ENCODE results near the gene FBN3.

The FBN3 gene

DNA sequence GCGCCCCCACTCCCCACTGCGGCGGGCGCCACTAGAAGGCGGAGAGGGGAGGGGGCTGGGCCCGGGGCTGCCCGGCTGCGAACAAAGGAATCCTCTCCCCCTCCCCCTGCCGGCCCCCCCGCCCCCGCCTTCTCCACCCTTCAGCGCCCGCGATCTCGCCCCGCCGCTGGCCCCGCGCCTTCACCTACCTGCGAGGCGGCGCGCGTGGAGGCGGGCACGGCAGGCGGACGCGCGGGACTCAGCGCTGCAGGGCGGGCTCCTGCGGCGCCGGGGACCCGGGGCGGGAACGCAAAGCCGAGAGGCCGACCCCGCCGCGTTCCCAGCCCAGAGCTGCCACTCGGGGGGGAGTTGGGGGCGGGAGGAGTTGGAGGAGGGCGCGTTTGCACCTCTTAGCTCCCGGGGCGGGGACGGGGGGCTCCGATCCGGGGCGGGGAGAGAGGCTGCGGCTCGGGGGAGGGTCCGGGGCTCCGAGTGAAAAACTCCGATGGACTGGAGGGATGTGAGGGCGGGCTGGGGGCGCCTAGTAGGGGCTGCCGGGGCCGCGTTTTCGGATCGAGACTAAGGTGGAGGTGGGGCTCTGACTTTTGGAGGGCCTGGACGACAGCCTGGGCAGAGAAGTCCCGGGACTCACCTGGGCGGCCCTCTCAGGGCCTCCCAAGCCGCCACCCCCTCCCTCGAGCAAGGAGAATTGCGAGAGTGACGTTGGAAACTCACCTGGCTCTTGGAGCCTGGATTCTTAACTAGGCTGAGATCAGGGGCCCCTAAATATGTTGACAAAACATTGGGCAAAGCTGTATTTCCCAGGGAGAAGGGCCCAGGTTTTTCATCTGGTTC lies at the start of gene FBN3:
Gene FBN3, minus strand, starts transcription at position 332 of the 834 bp plus-strand sequence. CDS start 2,112 bp downstream, outside the sequence.
- Histone ChIP-seq H3K4me3 (ENCODE audit: low read length) (no peak within 1 kb of the TSS), H3K9me3 (ENCODE audit: control insufficient read depth, low read length) (no peaks in the 10 kb centered on the region), H3K4me1 (ENCODE audit: control insufficient read depth, insufficient read depth, low read length) (peaks cover 7% of the 10 kb centered on the region), H3K27me3 (ENCODE audit: control insufficient read depth, insufficient read depth, low read length) (peaks cover 46% of the 10 kb centered on the region), H3K36me3 (ENCODE audit: control insufficient read depth, insufficient read depth, low read length) (no peaks in the 10 kb centered on the region), H3K9ac (ENCODE audit: low read length) (no peak within 1 kb of the TSS)

DNA sequence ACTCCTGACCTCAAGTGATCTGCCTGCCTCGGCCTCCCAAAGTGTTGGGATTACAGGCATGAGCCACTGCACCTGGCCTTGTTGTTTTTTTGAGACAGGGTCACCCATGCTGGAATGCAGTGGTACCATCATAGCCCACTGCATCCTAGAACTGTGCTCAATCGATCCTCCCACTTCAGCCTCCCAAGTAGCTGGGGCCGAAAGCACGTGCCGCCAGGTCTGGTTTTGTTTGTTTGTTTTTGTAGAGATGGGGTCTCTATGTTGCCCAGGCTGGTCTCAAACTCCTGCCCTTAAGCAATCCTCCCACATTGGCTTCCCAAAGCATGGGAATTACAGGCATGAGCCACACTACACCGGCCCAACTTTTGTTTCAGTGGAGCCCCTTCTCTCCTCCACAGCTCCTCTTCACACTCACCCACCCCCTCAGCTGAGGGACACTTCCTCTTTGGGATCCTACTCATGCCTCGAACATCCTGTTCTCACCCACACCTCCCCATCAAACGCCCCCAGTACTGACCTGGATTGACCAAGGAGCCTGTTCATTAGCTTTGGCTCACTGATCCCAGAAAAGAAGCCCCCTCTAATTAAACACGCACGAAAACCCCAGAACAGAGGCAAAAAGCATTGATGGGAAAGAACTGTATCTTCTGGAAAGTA lies 47.0 kb upstream of the FBN3 start:
- H3K27me3 ChIP-seq (ENCODE audit: control insufficient read depth, insufficient read depth, low read length) = no peaks in the 10 kb centered on the region
- H3K4me3 ChIP-seq (ENCODE audit: low read length) = no peak overlapping the region
- no peaks in the 10 kb centered on the region for H3K4me1 ChIP-seq (ENCODE audit: control insufficient read depth, insufficient read depth, low read length)
- H3K36me3 ChIP-seq (ENCODE audit: control insufficient read depth, insufficient read depth, low read length) = no peaks in the 10 kb centered on the region
- no peak overlapping the region for H3K9ac ChIP-seq (ENCODE audit: low read length)
- H3K9me3 ChIP-seq (ENCODE audit: control insufficient read depth, low read length) = no peaks in the 10 kb centered on the region

DNA sequence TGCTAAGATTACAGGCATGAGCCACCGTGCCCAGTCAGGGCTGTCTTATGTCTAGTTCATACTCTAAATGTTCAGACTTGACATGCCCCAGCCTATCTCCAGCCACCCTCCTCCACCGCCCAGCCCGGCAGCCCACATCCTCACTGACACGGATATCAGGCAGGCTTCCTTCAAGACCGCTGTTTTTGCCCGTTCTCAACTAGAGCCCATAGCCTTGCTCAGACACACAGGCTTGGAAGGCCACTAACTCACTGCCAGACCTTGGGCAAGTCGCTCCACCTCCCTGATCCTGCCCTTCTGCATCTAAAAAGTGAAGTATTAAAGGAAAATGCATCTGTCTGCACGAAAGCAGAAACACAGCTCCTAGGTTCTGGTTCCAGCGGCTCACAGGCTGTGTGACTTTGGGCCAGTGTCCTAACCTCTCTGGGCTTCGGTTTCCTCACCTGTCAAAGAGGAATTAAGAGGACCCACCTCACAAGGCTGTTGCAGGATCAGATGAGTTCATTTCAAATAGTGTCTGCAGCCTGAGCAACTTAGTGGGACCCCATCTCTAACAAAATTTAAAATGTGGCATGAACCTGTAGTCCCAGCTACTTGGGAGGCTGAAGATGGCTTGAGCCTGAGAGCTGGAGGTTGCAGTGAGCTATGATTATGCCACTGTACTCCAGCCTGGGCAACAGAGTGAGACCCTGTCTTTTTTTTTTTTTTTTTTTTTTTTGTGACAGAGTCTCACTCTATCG lies 45.3 kb upstream of the FBN3 start:
- Histone ChIP-seq H3K4me3 (ENCODE audit: low read length) (no peak overlapping the region), H3K9me3 (ENCODE audit: control insufficient read depth, low read length) (no peaks in the 10 kb centered on the region), H3K9ac (ENCODE audit: low read length) (no peak overlapping the region), H3K4me1 (ENCODE audit: control insufficient read depth, insufficient read depth, low read length) (no peaks in the 10 kb centered on the region), H3K27me3 (ENCODE audit: control insufficient read depth, insufficient read depth, low read length) (no peaks in the 10 kb centered on the region), H3K36me3 (ENCODE audit: control insufficient read depth, insufficient read depth, low read length) (no peaks in the 10 kb centered on the region)

DNA sequence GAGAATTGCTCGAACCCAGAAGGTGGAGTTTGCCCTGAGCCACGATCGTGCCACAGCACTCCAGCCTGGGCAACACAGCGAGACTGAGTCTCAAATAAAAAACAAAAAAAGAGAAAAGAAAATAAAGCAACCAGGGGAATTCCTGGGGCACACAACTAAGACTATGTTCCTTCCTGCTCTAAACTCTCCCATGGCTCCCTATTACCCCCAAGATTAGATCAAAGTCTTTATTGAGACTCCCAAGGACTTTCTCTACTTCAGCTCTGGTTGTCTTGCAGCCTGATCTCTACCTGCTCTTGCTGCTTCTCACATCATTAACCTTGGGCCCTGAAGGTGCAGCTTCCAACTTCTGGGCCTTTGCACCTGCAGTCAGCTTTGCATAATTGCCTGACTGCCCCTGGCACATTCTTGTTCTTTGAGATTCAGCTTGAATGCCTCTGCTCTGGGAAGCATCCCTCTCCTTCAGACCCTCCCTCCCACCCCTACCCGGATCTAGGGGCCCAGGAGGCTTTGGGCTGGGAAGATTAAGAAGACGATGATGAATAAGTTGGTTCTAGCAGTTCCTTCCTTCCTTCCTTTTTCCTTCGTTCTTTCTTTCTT lies 42.9 kb upstream of the FBN3 start:
- H3K36me3 ChIP-seq (ENCODE audit: control insufficient read depth, insufficient read depth, low read length) = no peaks in the 10 kb centered on the region
- H3K4me1 ChIP-seq (ENCODE audit: control insufficient read depth, insufficient read depth, low read length) = no peaks in the 10 kb centered on the region
- H3K4me3 ChIP-seq (ENCODE audit: low read length) = no peak overlapping the region
- H3K27me3 ChIP-seq (ENCODE audit: control insufficient read depth, insufficient read depth, low read length) = no peaks in the 10 kb centered on the region
- H3K9me3 ChIP-seq (ENCODE audit: control insufficient read depth, low read length) = no peaks in the 10 kb centered on the region
- H3K9ac ChIP-seq (ENCODE audit: low read length) = no peak overlapping the region

DNA sequence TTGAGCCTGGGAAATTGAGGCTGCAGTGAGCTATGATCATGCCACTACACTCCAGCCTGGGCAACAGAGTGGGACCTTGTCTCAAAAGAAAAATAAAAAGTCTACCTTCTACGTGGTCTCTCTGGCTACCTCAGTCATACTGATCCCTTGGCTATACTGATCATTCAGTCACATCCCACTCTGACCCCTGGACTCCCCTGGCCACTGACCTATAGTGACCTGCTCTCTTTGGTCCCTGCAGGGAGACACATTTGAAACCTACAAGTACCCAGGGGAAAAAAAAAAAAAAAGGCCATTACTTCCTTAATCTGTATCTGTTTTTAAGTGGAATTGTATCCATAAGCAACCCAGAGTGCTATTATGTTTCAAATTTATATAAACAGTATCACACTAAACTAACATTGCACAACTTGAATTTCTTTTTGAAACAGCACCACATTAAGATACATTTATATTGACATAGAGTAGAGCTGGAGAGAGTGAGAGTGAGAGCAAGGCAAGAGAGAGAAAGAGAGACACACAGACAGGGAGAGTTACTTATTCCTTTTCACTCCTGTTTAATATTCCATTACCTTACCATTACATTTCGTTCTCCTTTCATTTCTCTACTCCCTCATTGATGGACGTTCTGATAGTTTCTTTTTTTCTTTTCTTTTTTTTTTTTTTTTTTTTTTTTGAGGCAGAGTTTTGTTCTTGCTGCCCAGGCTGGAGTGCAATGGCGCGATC lies 36.1 kb upstream of the FBN3 start:
- no peak overlapping the region for H3K9ac ChIP-seq (ENCODE audit: low read length)
- no peaks in the 10 kb centered on the region for H3K36me3 ChIP-seq (ENCODE audit: control insufficient read depth, insufficient read depth, low read length)
- H3K4me1 ChIP-seq (ENCODE audit: control insufficient read depth, insufficient read depth, low read length) = no peaks in the 10 kb centered on the region
- H3K9me3 ChIP-seq (ENCODE audit: control insufficient read depth, low read length) = no peaks in the 10 kb centered on the region
- H3K4me3 ChIP-seq (ENCODE audit: low read length) = no peak overlapping the region
- no peaks in the 10 kb centered on the region for H3K27me3 ChIP-seq (ENCODE audit: control insufficient read depth, insufficient read depth, low read length)

DNA sequence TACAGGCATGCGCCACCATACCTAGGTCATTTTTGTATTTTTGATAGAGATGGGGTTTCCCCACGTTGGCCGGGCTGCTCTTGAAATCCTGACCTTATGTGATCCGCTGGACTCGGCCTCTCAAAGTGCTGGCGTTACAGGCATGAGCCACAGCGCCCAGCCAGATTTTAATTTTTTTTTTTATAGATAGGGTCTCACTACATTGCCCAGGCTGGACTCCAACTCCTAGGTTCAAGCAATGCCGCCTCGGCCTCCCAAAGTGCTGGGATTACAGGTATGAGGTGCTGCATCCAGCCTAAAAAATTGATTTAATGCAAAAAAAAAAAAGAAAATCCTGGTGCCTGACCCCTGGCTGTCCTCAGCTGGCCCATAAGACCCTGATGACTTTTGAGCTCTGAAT lies 34.9 kb upstream of the FBN3 start:
- Histone ChIP-seq H3K9me3 (ENCODE audit: control insufficient read depth, low read length) (no peaks in the 10 kb centered on the region), H3K9ac (ENCODE audit: low read length) (no peak overlapping the region), H3K27me3 (ENCODE audit: control insufficient read depth, insufficient read depth, low read length) (no peaks in the 10 kb centered on the region), H3K4me1 (ENCODE audit: control insufficient read depth, insufficient read depth, low read length) (no peaks in the 10 kb centered on the region), H3K4me3 (ENCODE audit: low read length) (no peak overlapping the region), H3K36me3 (ENCODE audit: control insufficient read depth, insufficient read depth, low read length) (no peaks in the 10 kb centered on the region)

DNA sequence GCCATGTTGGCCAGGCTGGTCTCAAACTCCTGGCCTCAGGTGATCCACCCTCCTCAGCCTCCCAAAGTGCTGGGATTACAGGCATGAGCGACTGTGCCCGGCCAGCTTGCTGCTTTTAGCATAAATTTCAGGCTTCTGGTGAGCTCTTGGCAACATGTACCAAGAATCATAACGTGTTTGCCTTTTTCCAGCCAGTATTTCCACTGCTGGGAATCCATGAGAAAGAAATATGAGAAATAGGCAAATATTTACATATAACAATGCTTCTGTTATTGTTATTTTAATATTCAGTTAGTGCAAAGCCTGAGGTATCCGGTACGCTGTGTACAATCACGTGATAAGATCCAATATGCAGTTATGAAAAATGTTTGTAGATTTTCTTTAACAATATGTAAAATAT lies 30.6 kb upstream of the FBN3 start:
- Histone ChIP-seq H3K9me3 (ENCODE audit: control insufficient read depth, low read length) (no peaks in the 10 kb centered on the region), H3K9ac (ENCODE audit: low read length) (no peak overlapping the region), H3K36me3 (ENCODE audit: control insufficient read depth, insufficient read depth, low read length) (no peaks in the 10 kb centered on the region), H3K4me3 (ENCODE audit: low read length) (no peak overlapping the region), H3K4me1 (ENCODE audit: control insufficient read depth, insufficient read depth, low read length) (no peaks in the 10 kb centered on the region), H3K27me3 (ENCODE audit: control insufficient read depth, insufficient read depth, low read length) (no peaks in the 10 kb centered on the region)

DNA sequence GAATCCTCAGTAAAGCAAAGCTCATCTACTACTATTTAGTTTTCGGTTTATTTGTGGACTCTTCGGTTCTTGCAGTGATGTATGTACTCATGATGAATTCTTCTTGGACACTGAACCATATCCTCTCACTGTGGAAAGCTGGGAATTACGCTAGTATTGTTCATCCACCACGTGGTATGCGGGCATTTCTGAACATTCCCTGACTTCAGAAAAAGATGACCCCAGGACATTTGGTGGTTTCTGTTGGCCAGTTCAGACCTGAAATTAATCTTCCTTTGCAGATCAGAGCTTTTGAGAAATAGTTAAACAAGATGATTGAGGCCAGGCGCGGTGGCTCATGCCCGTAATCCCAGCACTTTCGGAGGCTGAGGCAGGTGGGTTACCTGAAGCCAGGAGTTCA lies 25.3 kb upstream of the FBN3 start:
- no peaks in the 10 kb centered on the region for H3K27me3 ChIP-seq (ENCODE audit: control insufficient read depth, insufficient read depth, low read length)
- H3K4me1 ChIP-seq (ENCODE audit: control insufficient read depth, insufficient read depth, low read length) = no peaks in the 10 kb centered on the region
- H3K9ac ChIP-seq (ENCODE audit: low read length) = no peak overlapping the region
- no peaks in the 10 kb centered on the region for H3K9me3 ChIP-seq (ENCODE audit: control insufficient read depth, low read length)
- H3K4me3 ChIP-seq (ENCODE audit: low read length) = no peak overlapping the region
- no peaks in the 10 kb centered on the region for H3K36me3 ChIP-seq (ENCODE audit: control insufficient read depth, insufficient read depth, low read length)

DNA sequence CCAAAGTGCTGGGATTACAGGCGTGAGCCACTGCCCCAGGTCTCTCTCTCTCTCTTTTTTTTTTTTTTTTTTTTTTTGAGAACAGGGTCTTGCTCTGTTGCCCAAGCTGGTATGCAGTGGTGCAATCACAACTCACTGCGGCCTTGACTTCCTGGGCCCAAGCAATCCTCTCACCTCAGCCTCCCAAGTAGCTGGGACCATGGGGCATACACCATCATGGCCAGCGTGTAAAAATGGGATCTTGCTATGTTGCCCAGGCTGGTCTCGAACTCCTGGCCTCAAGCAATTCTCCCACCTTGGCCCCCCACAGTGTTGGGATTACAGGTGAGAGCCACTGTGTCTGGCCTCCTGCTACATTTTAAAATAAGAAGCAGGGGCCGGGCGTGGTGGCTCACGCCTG lies 19.1 kb upstream of the FBN3 start:
- no peaks in the 10 kb centered on the region for H3K36me3 ChIP-seq (ENCODE audit: control insufficient read depth, insufficient read depth, low read length)
- H3K9ac ChIP-seq (ENCODE audit: low read length) = no peak overlapping the region
- no peaks in the 10 kb centered on the region for H3K27me3 ChIP-seq (ENCODE audit: control insufficient read depth, insufficient read depth, low read length)
- H3K4me1 ChIP-seq (ENCODE audit: control insufficient read depth, insufficient read depth, low read length) = no peaks in the 10 kb centered on the region
- H3K9me3 ChIP-seq (ENCODE audit: control insufficient read depth, low read length) = no peaks in the 10 kb centered on the region
- H3K4me3 ChIP-seq (ENCODE audit: low read length) = no peak overlapping the region

DNA sequence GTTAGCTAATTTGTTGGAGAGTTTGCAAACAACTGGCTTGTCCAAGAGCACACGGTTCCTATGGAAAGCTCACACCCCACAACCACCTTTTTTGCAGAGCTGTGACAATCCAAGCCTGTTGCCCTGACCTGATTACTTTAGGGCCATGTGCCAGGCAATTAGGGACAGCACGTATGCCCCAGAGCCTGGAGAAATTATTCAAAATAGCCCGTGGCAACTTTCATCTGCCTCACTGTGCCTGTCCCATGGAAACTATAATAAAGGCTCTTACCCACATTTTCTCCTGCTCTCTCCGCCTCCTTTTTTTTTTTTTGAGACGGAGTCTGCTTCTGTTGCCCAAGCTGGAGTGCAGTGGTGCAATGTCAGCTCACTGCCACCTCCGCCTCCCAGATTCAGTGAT lies 18.6 kb upstream of the FBN3 start:
- Histone ChIP-seq H3K27me3 (ENCODE audit: control insufficient read depth, insufficient read depth, low read length) (no peaks in the 10 kb centered on the region), H3K36me3 (ENCODE audit: control insufficient read depth, insufficient read depth, low read length) (no peaks in the 10 kb centered on the region), H3K4me1 (ENCODE audit: control insufficient read depth, insufficient read depth, low read length) (no peaks in the 10 kb centered on the region), H3K9me3 (ENCODE audit: control insufficient read depth, low read length) (no peaks in the 10 kb centered on the region), H3K9ac (ENCODE audit: low read length) (no peak overlapping the region), H3K4me3 (ENCODE audit: low read length) (no peak overlapping the region)

DNA sequence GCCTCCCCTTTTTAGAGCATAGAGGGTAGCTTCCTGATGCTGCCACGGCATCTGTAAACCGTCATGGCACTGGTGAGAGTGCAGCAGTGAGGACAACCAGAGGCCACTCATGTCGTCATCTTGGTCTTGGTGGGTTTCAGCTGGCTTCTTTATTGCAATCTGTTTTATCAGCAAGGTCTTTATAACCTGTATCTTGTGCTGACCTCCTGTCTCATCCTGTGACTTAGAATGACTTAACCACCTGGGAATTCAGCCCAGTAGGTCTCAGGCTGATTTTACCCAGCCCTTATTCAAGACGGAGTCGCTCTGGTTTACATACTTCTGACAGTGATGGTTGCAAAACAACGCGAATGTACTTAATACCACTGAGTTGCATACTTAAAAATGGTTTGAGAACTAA lies 14.4 kb upstream of the FBN3 start:
- H3K9me3 ChIP-seq (ENCODE audit: control insufficient read depth, low read length) = no peaks in the 10 kb centered on the region
- no peaks in the 10 kb centered on the region for H3K27me3 ChIP-seq (ENCODE audit: control insufficient read depth, insufficient read depth, low read length)
- no peak overlapping the region for H3K9ac ChIP-seq (ENCODE audit: low read length)
- no peak overlapping the region for H3K4me3 ChIP-seq (ENCODE audit: low read length)
- H3K4me1 ChIP-seq (ENCODE audit: control insufficient read depth, insufficient read depth, low read length) = no peaks in the 10 kb centered on the region
- no peaks in the 10 kb centered on the region for H3K36me3 ChIP-seq (ENCODE audit: control insufficient read depth, insufficient read depth, low read length)

Measured in mucosa of stomach (tissue), 1 donor.